GM12874 (cell line): ENCODE data around the gene TARBP1.

ENCODE experiments used
- TF ChIP-seq, protein P1 (sequence below): IDR thresholded peaks from 2 replicates; pipeline ENCODE4 v1.5.1; 2011; ENCODE audit warnings: low read depth, mild to moderate bottlenecking, control low read depth, low read length, moderate library complexity; ENCODE audit not compliant: insufficient read depth

The TARBP1 gene

DNA sequence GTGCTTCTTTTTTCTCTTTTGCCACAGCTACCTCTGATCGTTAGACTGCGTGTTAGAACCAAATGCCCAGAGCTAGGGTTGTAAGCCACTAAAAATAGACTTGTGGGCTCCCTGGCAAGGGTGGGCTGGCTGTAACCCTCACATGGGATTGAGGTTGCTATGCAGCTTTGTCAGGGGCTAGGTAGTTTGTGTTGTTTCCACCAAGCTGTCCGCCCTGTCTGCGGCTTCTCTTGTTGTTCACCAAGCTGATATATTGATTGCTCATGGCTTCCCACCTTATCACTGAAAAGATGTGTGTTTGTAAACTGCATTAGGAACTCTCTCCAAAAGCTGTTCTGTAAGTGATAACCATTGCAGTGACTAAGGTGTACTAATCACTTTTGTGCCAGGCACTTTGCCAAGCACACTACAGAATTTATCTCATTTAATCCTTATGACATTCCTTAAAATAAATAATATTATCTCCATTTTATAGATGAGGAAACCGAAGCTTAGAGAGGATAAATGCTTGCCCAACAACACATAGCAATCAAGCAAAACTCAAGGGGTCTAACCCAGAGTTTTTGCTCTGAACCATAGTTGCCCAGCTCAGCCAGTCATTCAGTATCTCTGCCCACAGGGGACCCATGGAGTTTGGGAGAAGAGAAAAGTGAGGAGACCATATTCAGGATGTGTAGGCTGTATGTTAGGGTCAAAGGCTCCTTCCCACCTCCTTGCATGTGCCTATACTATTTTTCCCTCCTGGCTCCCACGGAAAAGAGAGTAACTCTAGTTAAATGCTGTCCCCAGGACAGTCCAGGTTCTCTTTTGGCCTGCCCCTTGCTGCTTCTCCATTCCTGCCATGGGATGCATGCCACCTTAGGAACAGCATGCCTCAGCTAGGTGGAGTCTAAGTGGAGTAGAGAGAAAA, 42.2 kb upstream of the TARBP1 start:
- TF ChIP-seq, protein P1, sequence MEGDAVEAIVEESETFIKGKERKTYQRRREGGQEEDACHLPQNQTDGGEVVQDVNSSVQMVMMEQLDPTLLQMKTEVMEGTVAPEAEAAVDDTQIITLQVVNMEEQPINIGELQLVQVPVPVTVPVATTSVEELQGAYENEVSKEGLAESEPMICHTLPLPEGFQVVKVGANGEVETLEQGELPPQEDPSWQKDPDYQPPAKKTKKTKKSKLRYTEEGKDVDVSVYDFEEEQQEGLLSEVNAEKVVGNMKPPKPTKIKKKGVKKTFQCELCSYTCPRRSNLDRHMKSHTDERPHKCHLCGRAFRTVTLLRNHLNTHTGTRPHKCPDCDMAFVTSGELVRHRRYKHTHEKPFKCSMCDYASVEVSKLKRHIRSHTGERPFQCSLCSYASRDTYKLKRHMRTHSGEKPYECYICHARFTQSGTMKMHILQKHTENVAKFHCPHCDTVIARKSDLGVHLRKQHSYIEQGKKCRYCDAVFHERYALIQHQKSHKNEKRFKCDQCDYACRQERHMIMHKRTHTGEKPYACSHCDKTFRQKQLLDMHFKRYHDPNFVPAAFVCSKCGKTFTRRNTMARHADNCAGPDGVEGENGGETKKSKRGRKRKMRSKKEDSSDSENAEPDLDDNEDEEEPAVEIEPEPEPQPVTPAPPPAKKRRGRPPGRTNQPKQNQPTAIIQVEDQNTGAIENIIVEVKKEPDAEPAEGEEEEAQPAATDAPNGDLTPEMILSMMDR: no peak

DNA sequence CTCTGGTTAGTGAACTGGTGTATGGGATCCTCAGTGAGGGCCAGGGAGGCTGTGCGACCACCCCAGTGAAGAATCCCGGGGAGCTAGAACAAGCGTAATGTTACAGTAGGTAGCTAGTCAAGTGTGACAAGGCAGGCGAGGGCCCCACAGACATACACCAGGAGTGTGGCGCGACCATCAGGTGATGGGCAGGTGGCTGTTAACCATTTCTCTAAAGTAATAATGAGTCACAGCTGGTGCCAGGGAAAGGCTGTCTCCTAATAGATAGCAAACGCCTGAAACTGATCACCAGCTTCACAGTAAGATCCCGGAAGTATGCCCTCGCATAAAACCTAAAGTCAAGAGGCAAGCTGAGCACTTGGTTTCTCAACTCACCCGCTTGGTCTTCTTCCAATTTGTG, 40.5 kb upstream of the TARBP1 start:
- TF ChIP-seq, protein P1: no peak

DNA sequence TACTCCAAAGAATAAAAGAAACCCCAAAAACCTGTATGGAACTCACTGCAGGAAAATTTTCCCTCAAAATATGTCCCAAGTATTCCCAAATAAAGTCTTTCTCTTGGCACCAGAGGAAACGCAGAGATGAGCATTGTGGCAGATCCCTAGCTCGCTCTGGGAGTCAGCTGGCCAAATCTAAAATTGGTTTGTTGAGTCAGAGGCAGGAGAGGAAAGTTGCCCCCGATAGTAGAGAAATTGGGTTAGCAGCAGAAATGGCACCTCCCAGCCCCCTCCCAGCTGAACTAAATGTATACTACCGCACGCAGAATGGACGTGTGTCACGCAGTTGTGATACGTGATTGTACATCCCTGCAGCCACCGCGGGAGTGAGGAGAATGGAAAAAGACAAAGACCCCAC, 39.9 kb upstream of the TARBP1 start:
- TF ChIP-seq, protein P1: no peak

DNA sequence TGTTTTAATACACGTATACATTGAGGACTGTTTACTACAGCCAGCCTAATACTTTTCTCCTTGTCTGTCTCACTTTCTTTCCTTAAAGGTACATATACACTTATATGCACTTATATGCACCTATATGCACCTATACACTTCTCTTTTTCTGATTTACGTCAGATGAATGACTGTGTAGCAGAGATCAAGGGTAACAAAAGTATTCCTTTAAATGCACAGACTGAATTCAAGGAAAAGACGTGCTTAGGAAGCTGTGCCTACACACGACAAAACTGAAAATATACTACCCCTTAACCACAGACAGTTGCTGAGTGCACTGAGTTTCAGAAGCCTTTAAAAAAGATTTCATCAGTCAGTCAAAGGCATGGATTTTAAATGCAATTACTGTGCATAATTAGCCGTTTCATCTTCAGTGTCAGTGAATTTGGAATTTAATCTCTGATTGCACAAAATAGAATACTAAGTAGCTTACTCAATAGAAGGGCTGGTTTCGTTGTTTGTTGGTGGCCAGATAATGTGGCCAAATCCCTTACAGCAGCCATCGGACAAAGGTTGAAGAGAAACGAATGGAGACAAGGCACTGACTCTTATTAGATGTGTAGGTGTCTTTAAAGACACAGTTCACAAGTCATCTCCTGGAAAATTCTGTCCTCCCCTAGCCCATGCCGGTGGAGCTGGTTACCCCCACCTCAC, 38.3 kb upstream of the TARBP1 start:
- TF ChIP-seq, protein P1: no peak

DNA sequence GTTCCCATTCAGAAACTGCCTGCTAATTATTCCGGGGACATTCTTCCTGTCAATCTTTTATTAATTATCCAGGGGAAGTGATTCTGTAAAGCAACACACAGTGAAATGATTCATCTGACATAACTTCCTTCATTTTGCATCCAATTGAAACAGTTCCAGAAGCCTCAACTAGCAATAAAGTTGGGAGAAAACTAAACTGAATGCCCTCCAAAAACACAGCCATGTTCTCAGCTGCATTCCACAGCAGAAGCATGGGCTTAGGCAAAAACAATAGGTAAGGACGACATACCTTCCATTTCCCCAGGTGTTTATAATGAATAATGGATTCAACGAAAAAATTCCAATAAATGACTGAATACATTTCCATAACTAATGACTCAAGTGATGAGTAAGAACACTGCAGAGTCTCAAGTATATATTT, 36.9 kb upstream of the TARBP1 start:
- TF ChIP-seq, protein P1: no peak

DNA sequence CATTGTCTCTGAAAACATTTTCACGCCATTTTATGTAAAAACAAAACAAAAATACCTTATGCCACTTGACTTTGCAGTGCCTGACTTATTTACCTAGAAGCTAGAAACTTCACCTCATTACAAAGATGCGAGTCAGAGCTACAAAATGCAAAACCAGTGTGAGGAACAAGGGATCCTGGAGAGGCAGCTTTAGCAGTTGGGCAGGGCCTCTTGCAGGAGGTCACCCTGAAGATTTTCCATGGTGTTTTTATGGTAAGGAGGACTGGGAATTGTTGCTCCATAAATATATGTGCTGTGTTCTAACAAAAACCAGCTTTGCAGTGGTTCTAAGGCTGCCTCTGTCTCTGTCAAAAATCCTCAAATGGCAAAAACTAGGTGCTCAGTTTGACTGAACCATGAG, 36.4 kb upstream of the TARBP1 start:
- TF ChIP-seq, protein P1: no peak

DNA sequence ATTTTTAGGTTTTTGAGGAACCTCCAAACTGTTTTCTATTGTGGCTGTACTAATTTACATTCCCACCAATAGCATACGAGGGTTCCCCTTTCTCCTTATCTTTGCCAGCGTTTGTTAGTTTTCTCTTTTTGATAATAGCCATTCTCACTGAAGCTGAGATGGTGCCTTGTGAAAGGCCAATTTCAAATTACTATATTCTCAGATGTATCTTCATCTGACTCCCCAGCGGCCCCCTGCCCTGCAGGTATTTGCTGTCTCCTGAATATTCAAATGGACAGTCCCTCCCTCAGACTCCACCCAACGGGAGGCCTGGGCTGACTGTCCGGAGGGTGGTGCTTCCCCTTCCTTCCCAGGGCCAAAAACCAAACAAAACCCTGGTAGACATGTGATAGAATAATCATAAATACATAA, 33.5 kb upstream of the TARBP1 start:
- TF ChIP-seq, protein P1: no peak
